Lung (tissue), 12 donors: ENCODE measurements around the gene CHI3L1. TPM values are rescaled to one million over a fixed set of nuclear protein-coding genes. Genes with fewer than 3 reads are reported as not detected.

ENCODE experiments used
- ATAC-seq: fragments of 200-7000 bp; cut with Tn5 transposase; one replicate; pipeline ENCODE4 v1.9.1; 2020; ENCODE audit warnings: moderate number of reproducible peaks; ENCODE audit not compliant: insufficient read depth, low FRiP score
- DNase-seq, 3 donors: peaks; one replicate each; pipeline ENCODE4 v3.0.0-alpha.2; 2013 to 2017
- H3K27ac ChIP-seq, 2 donors: one replicate each; pipeline ENCODE4 v1.5.1; 2013; ENCODE audit warnings: mild to moderate bottlenecking in 2 of 2, moderate library complexity in 2 of 2, control low read depth in 1 of 2, inconsistent platforms in 1 of 2, low read depth in 1 of 2, low read length in 1 of 2
- H3K27me3 ChIP-seq, 3 donors: one replicate each; pipeline ENCODE4 v1.5.1; 2013; ENCODE audit warnings: low read length in 2 of 3; ENCODE audit not compliant: control insufficient read depth in 3 of 3, insufficient read depth in 3 of 3
- H3K36me3 ChIP-seq, 4 donors: one replicate each; pipeline ENCODE4 v1.5.1; 2013; ENCODE audit warnings: low read length in 4 of 4, mild to moderate bottlenecking in 1 of 4, moderate library complexity in 1 of 4; ENCODE audit not compliant: control insufficient read depth in 4 of 4, insufficient read depth in 4 of 4
- H3K4me1 ChIP-seq, 5 donors: one replicate each; pipeline ENCODE4 v1.5.1; 2013; ENCODE audit warnings: low read length in 5 of 5, mild to moderate bottlenecking in 2 of 5, moderate library complexity in 1 of 5; ENCODE audit not compliant: control insufficient read depth in 5 of 5, insufficient read depth in 5 of 5
- H3K4me3 ChIP-seq: one replicate; pipeline ENCODE4 v1.5.1; 2013; ENCODE audit warnings: mild to moderate bottlenecking, control low read depth, moderate library complexity
- H3K9ac ChIP-seq, 2 donors: one replicate each; pipeline ENCODE4 v1.5.1; 2013; ENCODE audit warnings: low read length in 2 of 2, control low read depth in 1 of 2; ENCODE audit not compliant: insufficient read depth in 1 of 2
- H3K9me3 ChIP-seq, 4 donors: one replicate each; pipeline ENCODE4 v1.5.1; 2013; ENCODE audit warnings: low read length in 3 of 4, mild to moderate bottlenecking in 1 of 4, moderate library complexity in 1 of 4; ENCODE audit not compliant: control insufficient read depth in 4 of 4, insufficient read depth in 3 of 4
- WGBS, 2 donors: extraction: QIAGEN DNeasy Blood & Tissue Kit; methylation state at CpG; one replicate each; pipeline ENCODE4 v1.1.7; 2013; 5-methylcytosine and 5-hydroxymethylcytosine counted together
- polyA plus RNA-seq, 2 donors: library from polyadenylated mRNA; stranded (reverse); fragments of 200-250 nt; gene quantifications; one replicate each; pipeline ENCODE4 v1.2.1, GENCODE V29; 2013
- total RNA-seq, 2 donors: library from RNA; depleted of rRNA in 1 of 2; stranded (reverse); fragments of >200 nt in 1 of 2; gene quantifications; one replicate each; pipeline ENCODE4 v1.2.1, GENCODE V29; 2014 to 2021
- TF ChIP-seq, protein P1 (sequence below): IDR thresholded peaks from 2 replicates; pipeline ENCODE4 v1.5.1; 2012; ENCODE audit warnings: mild to moderate bottlenecking; ENCODE audit errors: control extremely low read depth, extremely low read depth
- donor health status: control.
- donor health status: control.
- donor health status: Bipolar disorder and iron deficiency.
- donor health status: healthy.
- donor health status: DM: yes; HTN: yes; CAD: no.

Gene CHI3L1
- total and polyA plus RNA-seq, 4 donors, result 46.4 to 169 (median 110) TPM

- Histone ChIP-seq H3K4me3 (no peak overlapping the region), H3K4me1 (peaks cover 0 to 13% (median 3%) of the 10 kb centered on the region in 5 donors), H3K9ac (no peak overlapping the region), H3K36me3 (no peaks in the 10 kb centered on the region), H3K9me3 (peaks cover 0 to 2% (median 0%) of the 10 kb centered on the region in 4 donors), H3K27ac (no peak overlapping the region), H3K27me3 (no peaks in the 10 kb centered on the region)
- ATAC-seq, result no peak
- DNase-seq, result peak in 1 of 3 donors; percentile 55
- TF ChIP-seq, protein P1, sequence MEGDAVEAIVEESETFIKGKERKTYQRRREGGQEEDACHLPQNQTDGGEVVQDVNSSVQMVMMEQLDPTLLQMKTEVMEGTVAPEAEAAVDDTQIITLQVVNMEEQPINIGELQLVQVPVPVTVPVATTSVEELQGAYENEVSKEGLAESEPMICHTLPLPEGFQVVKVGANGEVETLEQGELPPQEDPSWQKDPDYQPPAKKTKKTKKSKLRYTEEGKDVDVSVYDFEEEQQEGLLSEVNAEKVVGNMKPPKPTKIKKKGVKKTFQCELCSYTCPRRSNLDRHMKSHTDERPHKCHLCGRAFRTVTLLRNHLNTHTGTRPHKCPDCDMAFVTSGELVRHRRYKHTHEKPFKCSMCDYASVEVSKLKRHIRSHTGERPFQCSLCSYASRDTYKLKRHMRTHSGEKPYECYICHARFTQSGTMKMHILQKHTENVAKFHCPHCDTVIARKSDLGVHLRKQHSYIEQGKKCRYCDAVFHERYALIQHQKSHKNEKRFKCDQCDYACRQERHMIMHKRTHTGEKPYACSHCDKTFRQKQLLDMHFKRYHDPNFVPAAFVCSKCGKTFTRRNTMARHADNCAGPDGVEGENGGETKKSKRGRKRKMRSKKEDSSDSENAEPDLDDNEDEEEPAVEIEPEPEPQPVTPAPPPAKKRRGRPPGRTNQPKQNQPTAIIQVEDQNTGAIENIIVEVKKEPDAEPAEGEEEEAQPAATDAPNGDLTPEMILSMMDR, result no peak
- WGBS, 2 donors, result 75 to 77% methylated on average over 11 of the region's 11 CpGs
Observed at GRCh38 chr1:203143641-203144040, 42.9 kb downstream of the CHI3L1 start.

DNA sequence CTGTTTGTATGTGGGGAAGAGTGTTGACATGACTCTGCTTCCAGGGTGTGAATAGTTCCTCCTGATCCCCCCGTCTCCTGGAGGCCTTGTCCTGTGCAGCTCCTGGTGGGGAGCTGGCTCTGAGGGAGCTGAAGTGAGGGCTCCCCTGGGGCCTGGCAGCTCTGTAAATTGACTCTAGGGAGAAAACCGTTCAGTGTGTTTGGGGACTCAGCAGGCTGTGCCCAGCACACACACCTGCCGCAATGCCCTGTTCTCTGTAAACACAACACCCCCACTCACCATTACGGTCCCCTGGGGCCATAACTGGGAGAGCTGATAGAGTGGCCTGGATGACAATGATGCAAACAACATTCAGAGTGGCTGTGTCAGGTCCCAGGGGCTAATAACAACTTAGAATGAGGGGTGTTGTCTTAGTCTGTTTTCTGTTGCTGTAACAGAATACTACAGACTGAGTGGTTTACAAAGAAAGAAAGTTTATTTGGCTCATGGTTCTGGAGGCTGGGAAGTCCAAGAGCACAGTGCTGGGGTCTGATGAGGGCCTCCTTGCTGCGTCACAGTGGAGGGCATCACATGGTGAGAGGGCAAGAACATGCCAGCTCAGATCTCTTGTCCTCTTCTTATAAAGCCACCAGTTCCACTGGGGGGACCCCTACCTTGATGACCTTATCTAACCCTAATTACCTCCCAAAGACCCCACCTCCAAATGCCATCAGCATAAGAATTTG, 43.7 kb downstream of the CHI3L1 start:
- WGBS, 2 donors, result 90 to 93% methylated on average over 5 of the region's 5 CpGs
- no peak for DNase-seq

DNA sequence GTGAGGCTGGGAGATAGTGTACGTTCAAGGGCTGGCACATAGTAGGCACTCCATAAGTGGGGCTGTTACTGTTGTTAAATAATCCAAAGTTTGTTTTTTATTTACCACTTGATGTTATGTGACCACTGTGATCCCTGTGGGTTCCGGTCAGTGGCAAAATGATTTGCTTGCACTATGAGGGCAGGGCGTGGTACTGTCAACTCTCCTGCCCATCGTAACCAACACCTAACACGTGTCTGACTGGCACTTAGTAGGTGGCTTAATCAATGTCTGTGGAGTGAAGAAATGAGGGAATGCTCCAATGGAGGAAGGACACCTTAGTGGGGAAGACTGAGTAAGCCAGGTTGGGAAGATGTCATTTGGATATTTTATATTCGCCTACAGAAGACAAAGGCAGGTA, 44.4 kb downstream of the CHI3L1 start:
- DNase-seq, result no peak
- Histone ChIP-seq H3K4me1 (peaks cover 0 to 9% (median 3%) of the 10 kb centered on the region in 5 donors), H3K9me3 (peaks cover 0 to 2% (median 0%) of the 10 kb centered on the region in 4 donors), H3K27ac (no peak overlapping the region), H3K9ac (no peak overlapping the region), H3K36me3 (no peaks in the 10 kb centered on the region), H3K4me3 (no peak overlapping the region), H3K27me3 (peaks cover 0 to 2% (median 0%) of the 10 kb centered on the region in 3 donors)
- ATAC-seq, result no peak
- WGBS, 2 donors, result 91 to 96% methylated on average over 6 of the region's 6 CpGs
- TF ChIP-seq, protein P1, result no peak

More for the DNA sequence above, 43.7 kb downstream of the CHI3L1 start:
- TF ChIP-seq, protein P1, result no peak
- Histone ChIP-seq H3K27me3 (peaks cover 0 to 2% (median 0%) of the 10 kb centered on the region in 3 donors), H3K27ac (no peak overlapping the region), H3K9ac (no peak overlapping the region), H3K4me3 (no peak overlapping the region), H3K9me3 (peaks cover 0 to 2% (median 0%) of the 10 kb centered on the region in 4 donors), H3K36me3 (no peaks in the 10 kb centered on the region), H3K4me1 (peaks cover 0 to 9% (median 3%) of the 10 kb centered on the region in 5 donors)
- ATAC-seq, result no peak
